Fibroblast of lung (primary cell): ENCODE data around the gene DHX38.

ENCODE experiments used
- CTCF ChIP-seq, 2 donors: IDR thresholded peaks in 1 of 2; conservative IDR thresholded peaks in 1 of 2; 1 replicate in 1 of 2; 2 replicates in 1 of 2; pipeline ENCODE4 v1.5.1; 2011 to 2012; ENCODE audit warnings: low read length in 2 of 2, control low read depth in 1 of 2, inconsistent platforms in 1 of 2, low read depth in 1 of 2, mild to moderate bottlenecking in 1 of 2
- EZH2 ChIP-seq: IDR thresholded peaks from 2 replicates; pipeline ENCODE4 v1.5.1; 2012; ENCODE audit warnings: low read length, control low read depth, mild to moderate bottlenecking; ENCODE audit errors: missing control alignments

GRCh38 chr16:72122916-72123315, 29.3 kb downstream of the DHX38 start:
- TF ChIP-seq CTCF (conservative IDR thresholded peaks at IDR 0.05 in 1 of 2, IDR thresholded peaks at IDR 0.05 in 1 of 2; ENCODE audit: low read depth in 1 of 2, low read length in 2 of 2) = no peak
- no peak for TF ChIP-seq EZH2
